HCT116 (cell line): Measurements from ENCODE around the gene HDAC8. TPM values are rescaled to one million over a fixed set of nuclear protein-coding genes. Genes with fewer than 3 reads are reported as not detected.

Source experiments
- ATAC-seq: fragments of 200-7000 bp; cut with Tn5 transposase; 2 replicates; pipeline ENCODE4 v1.9.1; 2020; ENCODE audit warnings: mild to moderate bottlenecking, moderate library complexity
- BruUV-seq: library from RNA; stranded (reverse); fragments of 400-500 nt; replicated peaks from 2 replicates; lab custom pipeline; 2021; lab: Mats Ljungman, UMichigan
- CTCF ChIA-PET: fragments of 300-600 bp; sonication (Branson Sonifier 250); formaldehyde crosslinking; loops from one replicate; lab custom pipeline; 2021; ENCODE audit warnings: antibody characterized with exemption; lab: Charles Lee
- POLR2A ChIA-PET: fragments of 300-600, 350-600 bp; sonication (Branson Sonifier 250); formaldehyde crosslinking; loops from one replicate; lab custom pipeline; 2021; ENCODE audit warnings: antibody characterized with exemption; lab: Charles Lee
- RAD21 ChIA-PET, 2 experiments: fragments of 300-600 bp; sonication (Branson Sonifier 250); formaldehyde crosslinking; loops; one replicate each; lab custom pipeline; 2023; ENCODE audit warnings: low total read pairs in 2 of 2; ENCODE audit not compliant: uncharacterized antibody in 2 of 2, unreplicated experiment in 2 of 2, low non-redundant PET in 1 of 2; lab: Charles Lee
- DNase-seq: peaks from one replicate; pipeline ENCODE4 v3.0.0-alpha.2; 2010; ENCODE audit warnings: low read depth, low spot score
- H2AFZ ChIP-seq: fragments of 200-600 bp; shearing (Covaris generic), sonication (generic); 2 replicates; pipeline ENCODE4 v1.6.1; 2017; ENCODE audit warnings: low read depth, mixed run types, mixed read lengths, antibody characterized with exemption, low read length; ENCODE audit not compliant: poor library complexity, severe bottlenecking
- H3K27ac ChIP-seq: 2 replicates; pipeline ENCODE4 v1.5.1; 2012; ENCODE audit warnings: low read depth, low read length
- H3K27me3 ChIP-seq: fragments of 200-600 bp; sonication (generic); 2 replicates; pipeline ENCODE4 v1.6.1; 2016; ENCODE audit warnings: mixed run types, low read length, mixed read lengths; ENCODE audit not compliant: insufficient read depth
- H3K36me3 ChIP-seq, 2 experiments: fragments of 200-500 bp in 1 of 2; fragments of 200-600 bp in 1 of 2; sonication (Bioruptor generic) in 1 of 2; sonication (generic) in 1 of 2; 2 replicates each; pipeline versions ENCODE4 v1.5.1 to v1.6.1; 2014 to 2016; ENCODE audit warnings: low read length in 2 of 2, inconsistent platforms in 1 of 2, mixed read lengths in 1 of 2, mixed run types in 1 of 2; ENCODE audit not compliant: insufficient read depth in 2 of 2, control insufficient read depth in 1 of 2
- H3K4me1 ChIP-seq, 2 experiments: fragments of 200-600 bp in 1 of 2; sonication (generic) in 1 of 2; 2 replicates each; pipeline versions ENCODE4 v1.5.1 to v1.6.1; 2012 to 2017; ENCODE audit warnings: low read length in 2 of 2, inconsistent platforms in 1 of 2, mild to moderate bottlenecking in 1 of 2, mixed read lengths in 1 of 2, mixed run types in 1 of 2, moderate library complexity in 1 of 2; ENCODE audit not compliant: insufficient read depth in 2 of 2, control insufficient read depth in 1 of 2
- H3K4me2 ChIP-seq: fragments of 200-600 bp; sonication (generic); 2 replicates; pipeline ENCODE4 v1.6.1; 2017; ENCODE audit warnings: mixed run types, low read length, mixed read lengths
- H3K4me3 ChIP-seq, 2 experiments: fragments of 200-600 bp in 1 of 2; sonication (generic) in 1 of 2; replicated peaks in 1 of 2; 2 replicates each; pipeline ENCODE4 v1.5.1; 2011 to 2016; ENCODE audit warnings: low read length in 2 of 2, control low read depth in 1 of 2, low read depth in 1 of 2, mild to moderate bottlenecking in 1 of 2, mixed read lengths in 1 of 2, mixed run types in 1 of 2
- H3K79me2 ChIP-seq: fragments of 200-600 bp; sonication (generic); 2 replicates; pipeline ENCODE4 v1.6.1; 2017; ENCODE audit warnings: mild to moderate bottlenecking, mixed run types, low read length, moderate library complexity, mixed read lengths; ENCODE audit not compliant: insufficient read depth
- H3K9ac ChIP-seq: fragments of 200-600 bp; sonication (generic); 2 replicates; pipeline ENCODE4 v1.6.1; 2016; ENCODE audit warnings: low read length, mixed read lengths
- H3K9me2 ChIP-seq: fragments of 200-600 bp; sonication (generic), shearing (Covaris generic); 2 replicates; pipeline ENCODE4 v1.6.1; 2017; ENCODE audit warnings: mixed run types, mild to moderate bottlenecking, moderate library complexity; ENCODE audit not compliant: insufficient read depth
- H3K9me3 ChIP-seq, 2 experiments: fragments of 200-500 bp in 1 of 2; fragments of 200-600 bp in 1 of 2; sonication (Bioruptor generic) in 1 of 2; sonication (generic) in 1 of 2; 2 replicates each; pipeline ENCODE4 v1.6.1; 2014 to 2017; ENCODE audit warnings: low read length in 2 of 2, mixed read lengths in 2 of 2, inconsistent platforms in 1 of 2, low read depth in 1 of 2, mild to moderate bottlenecking in 1 of 2, mixed run types in 1 of 2, moderate library complexity in 1 of 2; ENCODE audit not compliant: control insufficient read depth in 1 of 2, insufficient read depth in 1 of 2
- H4K20me1 ChIP-seq: fragments of 200-600 bp; sonication (generic), shearing (Covaris generic); 2 replicates; pipeline ENCODE4 v1.6.1; 2017; ENCODE audit warnings: mixed run types, mild to moderate bottlenecking, moderate library complexity; ENCODE audit not compliant: insufficient read depth
- EGR1 ChIP-seq: IDR thresholded peaks from 2 replicates; pipeline ENCODE4 v1.6.1; 2012; ENCODE audit warnings: low read depth
- FOSL1 ChIP-seq: IDR thresholded peaks from 2 replicates; pipeline ENCODE4 v1.6.1; 2012; ENCODE audit warnings: low read depth
- JUND ChIP-seq: IDR thresholded peaks from 2 replicates; pipeline ENCODE4 v1.6.1; 2012
- SIN3A ChIP-seq: IDR thresholded peaks from 2 replicates; pipeline ENCODE4 v1.6.1; 2012; ENCODE audit warnings: low read depth
- TCF7L2 ChIP-seq: IDR thresholded peaks from 2 replicates; pipeline ENCODE4 v1.7.0; 2011; ENCODE audit warnings: borderline replicate concordance, inconsistent platforms; ENCODE audit not compliant: insufficient read depth, insufficient read length; ENCODE audit errors: extremely low read depth
- ZNF274 ChIP-seq: fragments of 200-500 bp; sonication (Bioruptor generic); IDR thresholded peaks from 2 replicates; pipeline ENCODE4 v1.6.1; 2014; ENCODE audit warnings: mild to moderate bottlenecking, low read depth, low read length, inconsistent platforms
- intact Hi-C: fragments of 100-400 bp; cut with micrococcal nuclease; formaldehyde crosslinking; loops from 2 replicates; pipeline ENCODE4 v1.10.0; 2022
- total RNA-seq: library from RNA; stranded (reverse); gene quantifications from one replicate; pipeline ENCODE4 v1.2.1, GENCODE V29; 2021; ENCODE audit not compliant: unreplicated experiment
- TF ChIP-seq, protein P1 (sequence below): IDR thresholded peaks from 2 replicates; pipeline ENCODE4 v1.6.1; 2012; ENCODE audit warnings: low read depth
- TF ChIP-seq, protein P2 (sequence below): IDR thresholded peaks from 2 replicates; pipeline ENCODE4 v1.6.1; 2012
- TF ChIP-seq, protein P3 (sequence below), 3 experiments: fragments of 200-600 bp in 1 of 3; sonication (generic) in 1 of 3; IDR thresholded peaks in 2 of 3; conservative IDR thresholded peaks in 1 of 3; 2 replicates each; pipeline ENCODE4 v1.5.1; 2012 to 2017; ENCODE audit warnings: low read depth in 2 of 3, low read length in 2 of 3, antibody characterized with exemption in 1 of 3, borderline replicate concordance in 1 of 3, control low read depth in 1 of 3, mild to moderate bottlenecking in 1 of 3, mixed read lengths in 1 of 3, mixed run types in 1 of 3, moderate library complexity in 1 of 3; ENCODE audit not compliant: insufficient read depth in 1 of 3

Gene HDAC8
- total RNA-seq, 1 experiment from 2014 or later, result 24.1 TPM

DNA sequence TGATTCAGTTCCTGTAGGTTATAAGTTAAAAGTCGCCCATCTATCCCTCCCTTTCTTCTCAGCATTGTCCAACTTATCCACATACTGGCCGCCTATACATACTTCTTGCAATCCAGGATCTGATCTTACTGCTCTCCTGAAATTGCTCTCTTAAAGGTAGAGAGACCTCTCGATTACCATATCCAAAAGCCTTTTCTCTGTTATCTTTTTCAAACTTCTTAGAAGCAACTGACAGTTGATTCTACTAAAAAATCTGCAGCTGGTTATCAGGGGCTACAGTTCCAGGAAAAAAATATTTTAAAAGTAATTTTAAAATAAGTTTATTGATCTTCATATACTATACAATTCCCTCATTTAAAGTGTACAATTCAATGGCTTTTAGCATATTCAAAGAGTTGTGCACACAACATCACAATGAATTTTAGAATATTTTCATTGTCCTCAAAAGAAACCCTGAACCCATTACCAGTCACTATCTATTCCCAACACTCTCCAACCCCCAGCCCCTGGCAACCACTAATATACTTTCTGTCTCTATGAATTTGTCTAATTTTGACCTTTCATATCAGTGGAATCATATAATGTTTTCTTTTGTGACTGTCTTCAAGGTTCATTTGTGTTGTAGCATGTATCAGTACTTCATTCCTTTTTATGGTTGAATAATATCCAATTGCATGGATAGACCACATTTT lies 102.0 kb downstream of the HDAC8 start:
- Histone ChIP-seq H3K36me3 (no peaks in the 10 kb centered on the region), H3K79me2 (no peaks in the 10 kb centered on the region), H3K9me3 (no peaks in the 10 kb centered on the region), H4K20me1 (no peaks in the 10 kb centered on the region), H3K4me3 (no peak overlapping the region), H2AFZ (no peak overlapping the region), H3K4me2 (no peak overlapping the region), H3K27ac (no peak overlapping the region), H3K9ac (no peak overlapping the region), H3K4me1 (no peaks in the 10 kb centered on the region; a peak in 1 of 4 replicates), H3K9me2 (no peaks in the 10 kb centered on the region), H3K27me3 (no peaks in the 10 kb centered on the region)
- DNase-seq (no peak), ATAC-seq (no peak)
- POLR2A ChIA-PET, result no interaction called here
- TF ChIP-seq, protein P1, sequence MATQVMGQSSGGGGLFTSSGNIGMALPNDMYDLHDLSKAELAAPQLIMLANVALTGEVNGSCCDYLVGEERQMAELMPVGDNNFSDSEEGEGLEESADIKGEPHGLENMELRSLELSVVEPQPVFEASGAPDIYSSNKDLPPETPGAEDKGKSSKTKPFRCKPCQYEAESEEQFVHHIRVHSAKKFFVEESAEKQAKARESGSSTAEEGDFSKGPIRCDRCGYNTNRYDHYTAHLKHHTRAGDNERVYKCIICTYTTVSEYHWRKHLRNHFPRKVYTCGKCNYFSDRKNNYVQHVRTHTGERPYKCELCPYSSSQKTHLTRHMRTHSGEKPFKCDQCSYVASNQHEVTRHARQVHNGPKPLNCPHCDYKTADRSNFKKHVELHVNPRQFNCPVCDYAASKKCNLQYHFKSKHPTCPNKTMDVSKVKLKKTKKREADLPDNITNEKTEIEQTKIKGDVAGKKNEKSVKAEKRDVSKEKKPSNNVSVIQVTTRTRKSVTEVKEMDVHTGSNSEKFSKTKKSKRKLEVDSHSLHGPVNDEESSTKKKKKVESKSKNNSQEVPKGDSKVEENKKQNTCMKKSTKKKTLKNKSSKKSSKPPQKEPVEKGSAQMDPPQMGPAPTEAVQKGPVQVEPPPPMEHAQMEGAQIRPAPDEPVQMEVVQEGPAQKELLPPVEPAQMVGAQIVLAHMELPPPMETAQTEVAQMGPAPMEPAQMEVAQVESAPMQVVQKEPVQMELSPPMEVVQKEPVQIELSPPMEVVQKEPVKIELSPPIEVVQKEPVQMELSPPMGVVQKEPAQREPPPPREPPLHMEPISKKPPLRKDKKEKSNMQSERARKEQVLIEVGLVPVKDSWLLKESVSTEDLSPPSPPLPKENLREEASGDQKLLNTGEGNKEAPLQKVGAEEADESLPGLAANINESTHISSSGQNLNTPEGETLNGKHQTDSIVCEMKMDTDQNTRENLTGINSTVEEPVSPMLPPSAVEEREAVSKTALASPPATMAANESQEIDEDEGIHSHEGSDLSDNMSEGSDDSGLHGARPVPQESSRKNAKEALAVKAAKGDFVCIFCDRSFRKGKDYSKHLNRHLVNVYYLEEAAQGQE, result no peak
- TF ChIP-seq, protein P2, sequence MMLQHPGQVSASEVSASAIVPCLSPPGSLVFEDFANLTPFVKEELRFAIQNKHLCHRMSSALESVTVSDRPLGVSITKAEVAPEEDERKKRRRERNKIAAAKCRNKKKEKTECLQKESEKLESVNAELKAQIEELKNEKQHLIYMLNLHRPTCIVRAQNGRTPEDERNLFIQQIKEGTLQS, result no peak
- TF ChIP-seq FOSL1 (no peak), TCF7L2 (no peak), SIN3A (no peak), JUND (no peak), EGR1 (no peak), ZNF274 (no peak)
- TF ChIP-seq, protein P3, sequence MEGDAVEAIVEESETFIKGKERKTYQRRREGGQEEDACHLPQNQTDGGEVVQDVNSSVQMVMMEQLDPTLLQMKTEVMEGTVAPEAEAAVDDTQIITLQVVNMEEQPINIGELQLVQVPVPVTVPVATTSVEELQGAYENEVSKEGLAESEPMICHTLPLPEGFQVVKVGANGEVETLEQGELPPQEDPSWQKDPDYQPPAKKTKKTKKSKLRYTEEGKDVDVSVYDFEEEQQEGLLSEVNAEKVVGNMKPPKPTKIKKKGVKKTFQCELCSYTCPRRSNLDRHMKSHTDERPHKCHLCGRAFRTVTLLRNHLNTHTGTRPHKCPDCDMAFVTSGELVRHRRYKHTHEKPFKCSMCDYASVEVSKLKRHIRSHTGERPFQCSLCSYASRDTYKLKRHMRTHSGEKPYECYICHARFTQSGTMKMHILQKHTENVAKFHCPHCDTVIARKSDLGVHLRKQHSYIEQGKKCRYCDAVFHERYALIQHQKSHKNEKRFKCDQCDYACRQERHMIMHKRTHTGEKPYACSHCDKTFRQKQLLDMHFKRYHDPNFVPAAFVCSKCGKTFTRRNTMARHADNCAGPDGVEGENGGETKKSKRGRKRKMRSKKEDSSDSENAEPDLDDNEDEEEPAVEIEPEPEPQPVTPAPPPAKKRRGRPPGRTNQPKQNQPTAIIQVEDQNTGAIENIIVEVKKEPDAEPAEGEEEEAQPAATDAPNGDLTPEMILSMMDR (IDR thresholded peaks at IDR 0.05 in 2 of 3, conservative IDR thresholded peaks at IDR 0.05 in 1 of 3; ENCODE audit: borderline replicate concordance in 1 of 3, insufficient read depth in 1 of 3, low read depth in 2 of 3, low read length in 2 of 3), result no peak
- RAD21 ChIA-PET, result no interaction called here
- intact Hi-C loops, result no loop called here
- no TSS peak for BruUV-seq
- CTCF ChIA-PET, result no interaction called here
